HG03097 (cell line): ENCODE data around the gene RAD18.

Experiments used
- ATAC-seq: cut with Tn5 transposase; IDR thresholded peaks from one replicate; pipeline ENCODE4 v1.9.1; 2021; ENCODE audit not compliant: unreplicated experiment, low FRiP score

Gene RAD18

GRCh38 chr3:8963137-8963853, at the start of gene RAD18:
RAD18 (minus strand) TSS chr3:8963472; CDS start chr3:8963385, 87 bp downstream.
- peak; percentile 86 for ATAC-seq

GRCh38 chr3:9012521-9012920, 49.2 kb upstream of the RAD18 start:
- no peak for ATAC-seq

DNA sequence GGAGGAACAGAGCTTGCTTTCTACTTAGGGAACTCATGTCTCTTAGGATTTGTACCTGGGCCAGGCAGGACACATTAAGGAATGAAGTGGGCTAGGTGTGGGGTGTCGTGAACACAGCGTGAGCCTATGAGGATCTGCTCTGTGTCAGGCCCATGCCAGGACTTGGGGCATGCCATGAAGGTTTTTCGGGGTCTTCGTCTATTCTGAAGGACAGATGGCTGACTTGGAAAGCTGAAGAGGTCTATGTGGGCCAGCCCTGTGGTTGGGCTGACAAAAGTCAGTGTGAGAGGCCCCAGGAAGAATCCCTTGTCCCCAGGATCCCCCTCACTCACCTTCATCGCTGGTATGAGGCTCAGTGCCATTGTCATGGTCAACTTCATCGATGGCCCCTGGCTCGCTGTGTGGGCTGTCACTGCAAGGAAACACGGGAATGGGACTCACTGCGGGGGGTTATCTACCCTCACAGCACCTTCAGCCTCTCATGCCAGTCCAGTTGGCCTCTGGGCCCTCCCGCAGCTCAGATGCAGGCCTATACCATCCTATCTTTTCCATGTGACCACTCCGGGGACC, 46.8 kb upstream of the RAD18 start:
- ATAC-seq, result no peak

DNA sequence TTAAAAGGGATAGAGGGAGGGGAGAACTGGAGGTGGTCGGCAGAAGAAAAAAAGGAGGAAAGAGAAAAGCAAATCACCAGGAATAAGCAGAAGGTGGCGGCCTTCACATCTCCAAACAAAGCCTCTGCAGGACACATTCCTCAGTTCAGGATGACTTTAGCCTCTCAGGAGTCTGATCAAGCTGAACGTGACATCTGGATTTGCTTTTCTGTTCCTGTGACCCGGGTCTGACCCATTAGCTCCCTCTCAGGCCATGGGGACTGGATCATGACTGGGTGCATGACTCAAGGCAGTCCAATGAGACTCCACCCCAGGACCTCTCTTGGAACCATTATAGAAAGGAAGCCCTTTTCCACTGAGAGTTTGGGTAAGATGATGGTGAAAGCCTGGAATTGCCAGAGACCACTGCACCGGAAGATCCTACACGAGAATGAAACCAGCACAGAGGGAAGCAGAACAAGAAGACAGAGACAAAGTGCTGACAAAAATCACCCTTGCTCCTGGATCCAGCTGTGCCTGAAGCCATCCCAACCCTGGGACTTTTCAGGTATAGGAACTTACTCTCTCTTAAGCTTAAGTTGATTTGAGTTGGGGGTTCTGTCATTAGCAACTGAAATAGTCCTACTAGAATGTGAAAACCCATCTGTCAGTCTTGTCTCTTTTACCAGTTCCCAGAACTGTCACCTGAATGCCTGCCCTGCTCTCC, 45.4 kb upstream of the RAD18 start:
- ATAC-seq, result no peak

GRCh38 chr3:9007928-9008327, 44.7 kb upstream of the RAD18 start:
- no peak for ATAC-seq

GRCh38 chr3:9007213-9007612, 43.9 kb upstream of the RAD18 start:
- no peak for ATAC-seq

- no peak for ATAC-seq
Observed at GRCh38 chr3:9000041-9000440, 36.8 kb upstream of the RAD18 start.

DNA sequence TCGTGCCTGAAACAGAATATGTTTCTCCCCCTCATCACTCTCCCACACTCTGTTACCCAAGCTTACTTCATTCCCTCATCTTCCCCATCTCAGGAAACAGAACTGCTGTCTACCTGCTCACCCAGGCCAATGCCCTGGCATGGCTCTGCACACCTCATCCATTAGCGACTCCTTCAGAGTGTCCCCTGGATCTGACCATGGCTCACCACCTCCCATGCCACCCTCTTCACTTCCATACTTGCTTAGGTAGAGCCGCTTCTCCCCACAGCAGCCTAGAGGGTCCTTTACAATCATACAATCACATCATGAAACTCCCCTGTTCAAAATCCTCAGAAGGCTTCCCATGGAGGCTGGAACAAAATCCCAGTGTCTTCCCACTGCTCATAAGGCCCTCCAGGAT, 33.9 kb upstream of the RAD18 start:
- ATAC-seq, result no peak

GRCh38 chr3:8996681-8997121, 33.4 kb upstream of the RAD18 start:
- ATAC-seq, result no peak

- ATAC-seq, result no peak
Observed at GRCh38 chr3:8996216-8996615, 32.9 kb upstream of the RAD18 start.

DNA sequence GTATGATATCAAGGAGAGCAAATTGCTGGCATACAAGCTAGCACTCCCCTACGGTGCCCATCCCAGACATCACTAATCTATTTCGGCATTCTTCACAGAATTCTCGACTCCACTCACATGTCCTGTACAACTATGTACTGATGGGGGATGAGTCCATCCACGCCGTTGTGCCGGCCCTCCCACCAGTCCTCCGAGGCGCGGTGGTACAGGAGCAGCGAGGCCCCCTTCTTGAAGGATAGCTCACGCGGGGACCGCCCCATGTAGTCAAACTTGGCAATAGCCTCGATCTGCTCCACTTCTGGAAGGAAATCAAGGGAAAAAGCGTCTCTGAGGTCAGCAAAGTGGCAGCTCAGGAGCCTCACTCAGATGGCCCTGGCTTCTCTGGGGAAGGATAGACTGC, 31.0 kb upstream of the RAD18 start:
- ATAC-seq, result no peak

DNA sequence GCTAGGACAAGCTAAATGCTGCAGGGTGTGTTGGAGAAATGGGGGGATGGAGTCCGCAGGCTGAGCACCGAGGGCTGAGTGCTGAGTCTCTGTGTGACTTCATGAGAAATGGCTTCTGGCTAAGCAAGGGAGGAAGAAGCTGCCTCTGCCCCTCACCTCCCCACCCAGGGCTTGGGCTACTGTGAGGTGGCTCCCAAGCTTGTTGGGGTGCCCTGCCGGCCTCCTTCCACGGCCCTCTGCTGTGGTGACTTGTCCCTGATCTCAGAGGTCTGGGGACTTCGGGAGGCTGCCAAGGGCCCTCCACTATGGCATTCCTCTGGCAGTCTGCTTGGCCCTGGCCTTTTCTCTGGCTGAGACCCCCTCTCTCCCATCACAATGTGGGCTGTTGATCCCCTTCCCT, 30.1 kb upstream of the RAD18 start:
- ATAC-seq, result no peak

GRCh38 chr3:8992854-8993253, 29.6 kb upstream of the RAD18 start:
- no peak for ATAC-seq

GRCh38 chr3:8992199-8992598, 28.9 kb upstream of the RAD18 start:
- no peak for ATAC-seq

DNA sequence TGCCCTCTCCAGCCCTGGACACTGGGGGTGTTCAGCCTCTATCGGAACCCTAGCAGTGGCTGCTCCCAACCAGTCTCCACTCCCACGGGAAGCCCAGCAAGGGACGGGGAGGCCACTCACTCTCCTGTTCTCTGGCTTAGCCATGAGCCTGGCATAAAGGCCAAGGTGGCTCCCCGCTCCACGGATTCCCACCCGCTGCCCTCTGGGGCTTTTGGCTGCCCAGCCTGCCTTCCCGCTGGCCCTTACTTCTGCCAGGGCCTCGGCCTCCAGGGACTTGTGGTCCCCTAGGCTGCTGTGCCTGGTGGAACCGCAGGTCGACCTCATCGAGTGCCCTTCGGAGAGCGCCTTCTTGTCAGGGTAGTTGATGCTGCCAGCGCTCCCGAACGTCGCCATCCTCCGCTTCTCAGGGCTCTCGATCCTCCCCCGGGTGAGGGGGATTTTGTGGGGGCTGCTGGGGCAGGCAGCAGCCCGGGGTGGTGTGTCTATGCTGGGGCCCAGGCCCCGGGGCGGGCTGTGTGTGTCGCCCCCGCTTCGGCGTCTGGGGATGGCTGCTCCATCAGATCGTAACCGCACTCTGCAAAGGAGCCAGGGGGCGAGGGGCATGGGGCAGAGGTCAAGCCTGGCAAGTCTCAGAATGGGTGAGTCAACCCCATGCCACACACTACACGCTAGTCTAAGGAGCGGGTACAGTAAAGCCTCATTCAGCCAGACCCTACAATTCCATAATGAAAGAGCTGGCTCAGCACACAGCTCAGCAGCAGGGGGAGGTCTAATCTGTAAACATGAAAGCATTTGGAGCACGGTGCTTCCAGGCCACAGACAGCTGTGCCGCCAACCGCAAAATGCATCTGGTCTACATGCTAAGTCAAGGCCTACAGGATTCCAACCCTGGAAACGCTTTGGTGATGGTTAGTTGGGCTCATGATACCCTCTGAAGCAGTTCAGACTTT, 27.3 kb upstream of the RAD18 start:
- no peak for ATAC-seq

DNA sequence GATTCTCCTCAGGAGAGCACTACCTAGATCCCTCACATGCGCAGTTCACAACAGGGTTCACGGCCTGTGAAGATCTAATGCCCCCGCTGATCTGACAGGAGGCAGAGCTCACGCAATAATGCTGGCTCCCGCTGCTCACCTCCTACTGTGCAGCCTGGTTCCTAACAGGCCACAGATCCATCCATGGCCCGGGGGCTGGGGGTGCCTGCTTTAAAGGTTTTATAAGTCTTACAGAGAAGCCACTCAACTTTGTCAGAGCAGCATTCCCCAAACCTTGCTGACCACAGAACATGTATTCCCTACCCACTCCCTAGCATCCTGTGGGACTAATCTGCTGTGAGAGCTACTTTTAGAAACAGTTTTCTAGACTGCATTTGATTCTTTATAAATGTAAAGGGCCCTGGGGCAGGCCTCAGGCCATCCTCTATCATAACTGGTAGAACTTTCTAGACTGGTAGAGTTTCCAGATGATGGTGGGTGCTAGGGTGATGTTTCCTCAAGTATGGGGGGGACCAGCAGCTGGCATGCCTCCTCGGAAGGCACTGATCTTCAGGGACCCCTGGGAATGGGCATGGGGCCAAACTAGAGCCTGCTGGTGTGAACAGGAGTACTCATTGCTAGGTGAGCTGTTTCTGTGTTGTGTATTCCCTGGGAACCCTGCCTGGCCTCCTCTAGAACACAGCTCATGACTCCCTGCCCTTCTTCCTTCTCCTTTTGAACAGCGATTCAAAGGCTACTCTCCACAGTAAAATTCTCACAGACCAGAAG, 25.7 kb upstream of the RAD18 start:
- ATAC-seq, result no peak

DNA sequence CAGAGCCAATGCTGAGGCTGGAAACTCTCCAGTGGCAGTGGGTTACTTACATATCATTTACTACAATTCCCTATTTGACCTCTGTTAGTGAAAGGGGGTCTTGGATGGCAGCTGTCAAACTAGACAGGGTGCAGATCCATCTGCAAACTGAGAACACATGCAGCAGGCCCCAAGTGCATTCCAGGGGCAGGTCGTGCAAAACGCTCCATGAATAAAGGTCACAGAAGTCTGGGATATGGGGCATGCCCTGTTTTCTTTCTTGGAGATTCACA, 25.0 kb upstream of the RAD18 start:
- ATAC-seq, result no peak

DNA sequence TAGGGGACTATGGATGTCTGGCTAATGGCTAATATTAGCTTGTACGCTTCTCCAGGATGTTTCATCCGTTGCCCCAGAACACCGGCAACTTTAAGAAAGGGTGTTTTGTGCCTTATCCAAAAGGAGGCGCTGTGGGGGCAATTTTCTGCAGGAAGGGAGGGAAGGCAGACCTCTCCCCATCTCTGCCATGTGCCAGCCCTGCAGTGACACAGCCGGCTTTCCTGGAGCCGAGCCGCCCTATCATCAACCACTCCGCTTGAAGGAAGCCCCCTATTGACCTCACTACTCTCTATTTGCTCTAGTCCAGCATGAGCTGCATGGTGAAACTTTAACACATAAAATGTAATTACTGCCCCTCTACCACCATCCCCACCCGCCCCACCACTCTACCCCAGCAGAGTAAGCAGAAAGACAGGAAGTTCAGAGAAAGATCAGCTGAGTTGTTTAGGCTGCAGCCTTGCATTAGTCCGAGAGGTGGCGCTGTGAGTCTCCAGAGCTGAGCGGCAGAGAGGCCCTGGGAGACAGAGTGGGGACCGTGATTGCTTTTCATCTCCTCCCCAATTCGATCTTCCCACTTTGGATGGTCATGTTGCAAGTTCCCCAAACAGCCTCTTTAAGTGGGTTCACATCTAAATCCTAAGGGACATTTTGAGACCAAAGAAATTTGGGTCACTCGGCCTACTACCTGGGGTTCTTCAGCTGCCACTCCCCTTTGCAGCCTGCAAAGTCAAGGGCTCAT, 24.5 kb upstream of the RAD18 start:
- no peak for ATAC-seq

DNA sequence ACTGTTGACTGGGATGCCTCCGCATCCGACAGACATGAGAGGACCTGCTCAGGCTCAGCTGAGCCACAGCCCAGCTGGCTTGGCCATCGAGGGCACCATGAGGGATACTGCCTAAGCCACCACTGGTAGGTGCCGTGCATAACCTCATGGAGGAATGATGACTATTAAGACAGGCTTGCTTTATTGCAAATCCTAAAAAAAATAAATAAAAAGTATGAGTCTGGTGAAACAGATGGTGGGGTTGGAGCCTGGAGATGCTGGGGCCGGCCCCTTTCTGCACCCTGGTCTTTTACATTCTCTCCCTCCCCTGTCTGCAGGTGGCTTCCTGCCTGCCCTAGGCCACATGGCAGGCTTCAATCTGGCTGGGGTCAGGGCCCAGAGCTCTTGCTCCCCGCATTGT, 24.0 kb upstream of the RAD18 start:
- ATAC-seq, result no peak

DNA sequence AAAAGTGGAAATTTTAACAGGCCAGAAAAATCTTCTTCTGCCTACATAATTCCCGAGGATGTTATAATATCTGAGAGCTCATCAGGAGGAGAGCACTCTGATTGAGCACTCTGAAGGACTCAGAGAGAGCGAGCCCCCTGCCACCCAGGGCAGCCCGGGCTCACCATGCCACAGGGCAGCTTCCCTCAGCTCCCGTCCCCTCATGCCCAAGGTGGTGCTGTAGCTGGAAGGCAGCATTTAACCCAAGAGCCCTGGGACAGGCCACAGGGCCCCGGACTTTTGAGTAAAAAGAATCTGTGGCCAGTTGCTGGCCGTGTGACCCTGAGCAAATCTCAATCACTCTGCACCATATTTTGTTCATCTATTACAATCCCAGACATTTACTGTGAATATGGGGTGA, 23.5 kb upstream of the RAD18 start:
- no peak for ATAC-seq
